ENCODE data around the gene TIMD4.

The TIMD4 gene

DNA sequence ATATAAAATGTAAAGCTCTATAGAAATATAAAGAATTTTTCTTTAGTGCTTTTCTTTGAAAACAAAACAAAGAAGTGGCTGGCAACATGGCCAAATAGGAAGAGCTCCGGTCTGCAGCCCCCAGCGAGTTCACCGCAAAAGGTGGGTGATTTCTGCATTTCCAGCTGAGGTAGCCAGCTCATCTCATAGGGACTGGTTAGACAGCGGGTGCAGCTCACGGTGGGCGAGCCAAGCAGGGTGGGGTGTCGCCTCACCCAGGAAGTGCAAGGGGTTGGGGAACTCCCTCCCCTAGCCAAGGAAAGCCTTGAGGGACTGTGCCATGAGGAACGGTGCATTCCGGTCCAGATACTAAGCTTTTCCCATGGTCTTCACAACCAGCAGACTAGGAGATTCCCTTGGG lies 21.0 kb upstream of the TIMD4 start:
- no peak for DNase-seq (ENCODE audit: low spot score)
- no peak overlapping the region for H2AK5ac ChIP-seq (ENCODE audit: low read depth, low read length)
- H2BK12ac ChIP-seq (ENCODE audit: low read length): no peak overlapping the region
- no peak overlapping the region for H3K23ac ChIP-seq (ENCODE audit: low read depth, low read length, poor library complexity)
- no peak overlapping the region for H2BK5ac ChIP-seq (ENCODE audit: low read length)
- H3K9ac ChIP-seq (ENCODE audit: low read depth, low read length, poor library complexity): no peak overlapping the region
- H2AFZ ChIP-seq (ENCODE audit: low read length): no peak overlapping the region
- no peak overlapping the region for H2BK120ac ChIP-seq (ENCODE audit: low read depth, low read length)
- no peaks in the 10 kb centered on the region for H3K9me3 ChIP-seq (replicated peaks in 1 of 2; ENCODE audit: control insufficient read depth in 2 of 2, insufficient read depth in 1 of 2, low read depth in 1 of 2, low read length in 2 of 2)
- H3K18ac ChIP-seq (ENCODE audit: low read length): no peak overlapping the region
- H4K91ac ChIP-seq (ENCODE audit: low read depth, low read length, poor library complexity): no peak overlapping the region
- H3K27me3 ChIP-seq (ENCODE audit: control insufficient read depth in 3 of 3, insufficient read depth in 3 of 3, low read depth in 1 of 3, low read length in 3 of 3): no peaks in the 10 kb centered on the region
- H2BK15ac ChIP-seq (ENCODE audit: low read length): no peak overlapping the region
- no CpG with 5 or more reads among the region's 9 CpGs for WGBS, 2 donors (ENCODE audit: extremely low coverage in 2 of 2, insufficient read length in 2 of 2, insufficient replicate concordance in 1 of 2)
- H3K36me3 ChIP-seq (replicated peaks in 1 of 2; ENCODE audit: control insufficient read depth in 2 of 2, insufficient read depth in 2 of 2, low read length in 2 of 2): no peaks in the 10 kb centered on the region
- H3K4me2 ChIP-seq (ENCODE audit: insufficient read depth, low read length, poor library complexity, severe bottlenecking): no peak overlapping the region
- H3K4ac ChIP-seq (ENCODE audit: low read length): no peak overlapping the region
- H3K14ac ChIP-seq (ENCODE audit: low read length): no peak overlapping the region
- H3K79me1 ChIP-seq (ENCODE audit: low read depth, low read length): no peaks in the 10 kb centered on the region
- H3K27ac ChIP-seq (replicated peaks; ENCODE audit: low read length): no peak overlapping the region
- no peak overlapping the region for H4K8ac ChIP-seq (ENCODE audit: low read depth, low read length)
- H3K4me1 ChIP-seq (ENCODE audit: control insufficient read depth in 2 of 2, insufficient read depth in 1 of 2, low read depth in 1 of 2, low read length in 2 of 2): no peaks in the 10 kb centered on the region
- no peak overlapping the region for H3K4me3 ChIP-seq (ENCODE audit: low read length in 2 of 2)

- no peak overlapping the region for H2AK5ac ChIP-seq (ENCODE audit: low read depth, low read length)
- no peak overlapping the region for H2AFZ ChIP-seq (ENCODE audit: low read length)
- no peak overlapping the region for H3K14ac ChIP-seq (ENCODE audit: low read length)
- H3K36me3 ChIP-seq (replicated peaks in 1 of 2; ENCODE audit: control insufficient read depth in 2 of 2, insufficient read depth in 2 of 2, low read length in 2 of 2): no peaks in the 10 kb centered on the region
- no peaks in the 10 kb centered on the region for H3K79me1 ChIP-seq (ENCODE audit: low read depth, low read length)
- no peak overlapping the region for H3K4me2 ChIP-seq (ENCODE audit: insufficient read depth, low read length, poor library complexity, severe bottlenecking)
- DNase-seq (ENCODE audit: low spot score): no peak
- H3K9me3 ChIP-seq (replicated peaks in 1 of 2; ENCODE audit: control insufficient read depth in 2 of 2, insufficient read depth in 1 of 2, low read depth in 1 of 2, low read length in 2 of 2): no peaks in the 10 kb centered on the region
- H3K27ac ChIP-seq (replicated peaks; ENCODE audit: low read length): no peak overlapping the region
- no peak overlapping the region for H3K23ac ChIP-seq (ENCODE audit: low read depth, low read length, poor library complexity)
- H3K27me3 ChIP-seq (ENCODE audit: control insufficient read depth in 3 of 3, insufficient read depth in 3 of 3, low read depth in 1 of 3, low read length in 3 of 3): no peaks in the 10 kb centered on the region
- no peak overlapping the region for H2BK15ac ChIP-seq (ENCODE audit: low read length)
- H3K4me3 ChIP-seq (ENCODE audit: low read length in 2 of 2): no peak overlapping the region
- H2BK120ac ChIP-seq (ENCODE audit: low read depth, low read length): no peak overlapping the region
- no peak overlapping the region for H4K91ac ChIP-seq (ENCODE audit: low read depth, low read length, poor library complexity)
- no peak overlapping the region for H3K4ac ChIP-seq (ENCODE audit: low read length)
- H2BK12ac ChIP-seq (ENCODE audit: low read length): no peak overlapping the region
- no peak overlapping the region for H2BK5ac ChIP-seq (ENCODE audit: low read length)
- H3K4me1 ChIP-seq (ENCODE audit: control insufficient read depth in 2 of 2, insufficient read depth in 1 of 2, low read depth in 1 of 2, low read length in 2 of 2): no peaks in the 10 kb centered on the region
- H4K8ac ChIP-seq (ENCODE audit: low read depth, low read length): no peak overlapping the region
- no peak overlapping the region for H3K9ac ChIP-seq (ENCODE audit: low read depth, low read length, poor library complexity)
- H3K18ac ChIP-seq (ENCODE audit: low read length): no peak overlapping the region
These were observed 18.5 kb upstream of the TIMD4 start for GRCh38 chr5:156981481-156981880.

DNA sequence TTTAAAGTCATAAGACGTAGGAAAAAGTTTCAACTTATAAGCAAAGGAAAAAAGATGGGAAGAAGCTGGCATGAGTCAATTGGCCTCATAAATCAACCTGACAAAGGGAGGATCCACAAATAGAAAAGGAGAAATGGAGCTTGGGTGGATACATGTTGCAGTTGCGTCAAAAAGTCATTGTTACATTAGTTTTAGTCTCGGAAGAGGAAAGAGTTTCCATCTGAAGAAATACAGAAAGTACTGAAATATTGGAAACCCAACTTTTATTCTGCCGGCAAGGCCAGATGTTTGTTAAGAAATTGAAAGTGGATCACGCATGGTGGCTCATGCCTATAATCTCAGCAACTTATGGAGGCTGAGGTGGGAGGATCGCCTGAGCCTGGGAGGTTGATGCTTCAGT lies 11.3 kb upstream of the TIMD4 start:
- Histone ChIP-seq H2AFZ (ENCODE audit: low read length) (no peak overlapping the region), H3K14ac (ENCODE audit: low read length) (no peak overlapping the region), H3K4me2 (ENCODE audit: insufficient read depth, low read length, poor library complexity, severe bottlenecking) (no peak overlapping the region), H3K4me1 (ENCODE audit: control insufficient read depth in 2 of 2, insufficient read depth in 1 of 2, low read depth in 1 of 2, low read length in 2 of 2) (peaks cover 0 to 2% of the 10 kb centered on the region in 2 donors), H3K9me3 (replicated peaks in 1 of 2; ENCODE audit: control insufficient read depth in 2 of 2, insufficient read depth in 1 of 2, low read depth in 1 of 2, low read length in 2 of 2) (no peaks in the 10 kb centered on the region), H4K91ac (ENCODE audit: low read depth, low read length, poor library complexity) (no peak overlapping the region), H3K36me3 (replicated peaks in 1 of 2; ENCODE audit: control insufficient read depth in 2 of 2, insufficient read depth in 2 of 2, low read length in 2 of 2) (no peaks in the 10 kb centered on the region), H3K27me3 (ENCODE audit: control insufficient read depth in 3 of 3, insufficient read depth in 3 of 3, low read depth in 1 of 3, low read length in 3 of 3) (no peaks in the 10 kb centered on the region), H3K23ac (ENCODE audit: low read depth, low read length, poor library complexity) (no peak overlapping the region), H3K27ac (replicated peaks; ENCODE audit: low read length) (no peak overlapping the region), H4K8ac (ENCODE audit: low read depth, low read length) (no peak overlapping the region), H2BK120ac (ENCODE audit: low read depth, low read length) (no peak overlapping the region), H3K4me3 (ENCODE audit: low read length in 2 of 2) (no peak overlapping the region), H3K9ac (ENCODE audit: low read depth, low read length, poor library complexity) (no peak overlapping the region), H3K4ac (ENCODE audit: low read length) (no peak overlapping the region), H2BK12ac (ENCODE audit: low read length) (no peak overlapping the region), H2BK15ac (ENCODE audit: low read length) (no peak overlapping the region), H3K18ac (ENCODE audit: low read length) (no peak overlapping the region), H2BK5ac (ENCODE audit: low read length) (no peak overlapping the region), H3K79me1 (ENCODE audit: low read depth, low read length) (no peaks in the 10 kb centered on the region), H2AK5ac (ENCODE audit: low read depth, low read length) (no peak overlapping the region)
- no CpG with 5 or more reads among the region's 6 CpGs for WGBS, 2 donors (ENCODE audit: extremely low coverage in 2 of 2, insufficient read length in 2 of 2, insufficient replicate concordance in 1 of 2)
- no peak for DNase-seq (ENCODE audit: low spot score)

DNA sequence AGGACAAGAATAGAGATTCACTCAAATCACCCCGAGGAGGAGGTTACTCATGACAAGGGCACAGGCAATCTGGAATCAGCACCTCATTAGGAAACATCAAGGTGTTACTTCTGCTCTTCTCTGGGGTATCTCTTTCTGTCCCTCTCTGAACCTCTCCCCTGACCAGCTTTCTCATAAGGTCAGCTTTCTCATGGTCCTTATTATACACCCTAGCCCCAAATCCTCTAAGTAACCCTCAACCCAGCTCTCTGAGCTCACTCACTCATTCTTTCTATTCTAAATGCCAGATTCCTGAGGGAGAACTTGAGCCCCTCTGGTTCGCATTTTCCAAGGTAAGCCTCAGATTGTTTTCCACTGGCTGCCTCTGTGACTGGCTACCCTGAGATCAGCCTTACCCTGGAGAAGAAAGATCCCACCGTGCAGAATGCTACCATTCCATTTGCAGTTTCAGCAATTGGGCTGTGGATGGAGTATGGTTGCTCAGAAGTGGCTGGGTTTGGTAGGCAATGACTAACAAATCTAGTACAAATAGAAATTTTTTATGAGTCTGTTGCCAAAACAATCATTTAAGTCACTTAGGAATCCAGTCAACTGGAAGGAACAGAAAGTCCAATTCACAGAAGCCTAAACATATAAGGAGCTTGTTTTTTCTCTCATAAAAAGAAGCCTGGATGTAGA lies 9.0 kb upstream of the TIMD4 start:
- Histone ChIP-seq H3K79me1 (ENCODE audit: low read depth, low read length) (no peaks in the 10 kb centered on the region), H3K18ac (ENCODE audit: low read length) (no peak overlapping the region), H3K9ac (ENCODE audit: low read depth, low read length, poor library complexity) (no peak overlapping the region), H3K4me3 (ENCODE audit: low read length in 2 of 2) (no peak overlapping the region), H3K23ac (ENCODE audit: low read depth, low read length, poor library complexity) (no peak overlapping the region), H4K91ac (ENCODE audit: low read depth, low read length, poor library complexity) (no peak overlapping the region), H2BK120ac (ENCODE audit: low read depth, low read length) (no peak overlapping the region), H2BK5ac (ENCODE audit: low read length) (no peak overlapping the region), H3K27me3 (ENCODE audit: control insufficient read depth in 3 of 3, insufficient read depth in 3 of 3, low read depth in 1 of 3, low read length in 3 of 3) (no peaks in the 10 kb centered on the region), H2BK12ac (ENCODE audit: low read length) (no peak overlapping the region), H3K4ac (ENCODE audit: low read length) (no peak overlapping the region), H2BK15ac (ENCODE audit: low read length) (no peak overlapping the region), H2AFZ (ENCODE audit: low read length) (no peak overlapping the region), H3K9me3 (replicated peaks in 1 of 2; ENCODE audit: control insufficient read depth in 2 of 2, insufficient read depth in 1 of 2, low read depth in 1 of 2, low read length in 2 of 2) (no peaks in the 10 kb centered on the region), H2AK5ac (ENCODE audit: low read depth, low read length) (no peak overlapping the region), H3K36me3 (replicated peaks in 1 of 2; ENCODE audit: control insufficient read depth in 2 of 2, insufficient read depth in 2 of 2, low read length in 2 of 2) (no peaks in the 10 kb centered on the region), H3K4me2 (ENCODE audit: insufficient read depth, low read length, poor library complexity, severe bottlenecking) (no peak overlapping the region), H4K8ac (ENCODE audit: low read depth, low read length) (no peak overlapping the region), H3K27ac (replicated peaks; ENCODE audit: low read length) (no peak overlapping the region), H3K14ac (ENCODE audit: low read length) (no peak overlapping the region), H3K4me1 (ENCODE audit: control insufficient read depth in 2 of 2, insufficient read depth in 1 of 2, low read depth in 1 of 2, low read length in 2 of 2) (peaks cover 0 to 2% of the 10 kb centered on the region in 2 donors)
- WGBS, 2 donors (ENCODE audit: extremely low coverage in 2 of 2, insufficient read length in 2 of 2, insufficient replicate concordance in 1 of 2): no CpG with 5 or more reads among the region's 3 CpGs
- no peak for DNase-seq (ENCODE audit: low spot score)
